ENCODE results near the gene CLIP1. TPM values are rescaled to one million over a fixed set of nuclear protein-coding genes. Genes with fewer than 3 reads are reported as not detected.
"Not testable (repeated sequence)": the region's sequence is repeated elsewhere in the genome, so short reads cannot be mapped to it uniquely, and the experiment has no call there.

CLIP1 gene
- polyA plus RNA-seq, 12 donors: 17.6 to 51.9 (median 24.4) TPM; not detected in 1

DNA sequence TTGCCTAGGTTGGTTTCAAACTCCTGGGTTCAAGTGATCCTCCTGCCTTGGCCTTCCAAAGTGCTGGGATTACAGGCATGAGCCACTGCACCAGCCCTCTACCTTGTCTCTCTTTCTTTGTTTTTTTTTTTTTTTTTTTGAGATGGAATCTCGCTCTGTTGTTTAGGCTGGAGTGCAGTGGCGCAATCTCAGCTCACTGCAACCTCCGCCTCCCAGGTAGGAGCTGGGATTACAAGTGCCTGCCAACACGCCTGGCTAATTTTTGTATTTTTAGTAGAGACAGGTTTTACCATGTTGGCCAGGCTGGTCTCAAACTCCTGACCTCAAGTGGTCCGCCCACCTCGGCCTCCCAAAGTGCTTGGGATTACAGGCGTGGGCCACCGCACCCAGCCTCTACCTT lies 16.4 kb upstream of the CLIP1 start:
- not testable (repeated sequence) for DNase-seq

DNA sequence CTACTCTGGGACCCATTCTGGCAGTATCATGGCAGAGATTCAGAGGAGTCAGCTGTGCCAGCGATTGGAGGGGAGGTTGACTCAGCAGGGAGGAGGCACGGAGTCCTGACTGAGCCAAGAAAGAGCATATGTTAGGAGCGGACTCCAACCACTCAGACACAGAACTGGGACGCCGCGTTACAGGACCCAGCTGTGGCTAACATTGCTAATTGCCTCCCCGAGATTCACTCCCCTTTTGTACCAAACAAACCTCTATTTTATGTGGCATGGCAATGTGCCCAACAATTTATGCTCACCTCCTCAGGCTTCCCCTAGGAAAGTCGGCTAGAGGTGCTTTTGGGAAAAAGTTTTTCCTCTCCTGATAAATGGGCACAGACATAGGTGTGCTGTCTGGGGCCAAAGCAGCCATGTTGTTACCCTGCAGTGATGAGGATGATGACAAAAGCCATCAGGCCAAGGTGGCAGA lies 15.2 kb upstream of the CLIP1 start:
- peak; percentile 16 for DNase-seq

DNA sequence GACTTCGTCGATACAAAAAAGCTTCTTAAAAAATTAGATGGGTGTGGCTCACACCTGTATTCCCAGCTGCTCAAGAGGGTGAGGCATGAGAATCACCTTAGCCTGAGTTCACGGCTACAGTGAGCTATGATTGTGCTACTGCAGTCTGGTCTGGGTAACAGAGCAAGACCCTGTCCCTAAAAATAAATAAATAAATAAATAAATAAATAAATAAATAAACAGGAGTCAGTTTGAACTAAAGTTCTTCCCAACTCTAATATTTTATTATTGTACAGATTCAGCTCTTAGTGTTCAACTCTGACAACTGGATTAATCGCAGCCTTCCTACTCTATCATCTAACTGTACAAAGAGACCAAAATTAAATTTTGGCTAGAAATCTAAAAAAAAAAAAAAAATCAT lies 12.7 kb upstream of the CLIP1 start:
- DNase-seq: no peak

DNA sequence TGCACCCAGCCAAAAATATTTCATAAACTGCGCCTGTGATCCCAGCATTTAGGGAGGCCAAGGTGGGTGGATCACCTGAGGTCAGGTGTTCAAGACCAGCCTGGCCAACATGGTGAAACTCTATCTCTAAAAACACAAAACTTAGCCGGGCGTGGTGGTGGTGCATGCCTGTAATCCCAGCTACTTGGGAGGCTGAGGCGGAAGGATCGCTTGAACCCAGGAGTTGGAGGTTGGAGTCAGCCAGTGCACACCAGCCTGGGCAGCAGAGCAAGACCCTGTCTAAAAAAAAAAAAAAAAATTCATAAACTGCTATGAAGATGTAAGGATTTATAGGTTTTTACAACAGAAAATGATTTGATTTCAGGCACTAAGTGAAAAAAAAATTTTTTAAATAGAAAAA lies 6.6 kb upstream of the CLIP1 start:
- not testable (repeated sequence) for DNase-seq

DNA sequence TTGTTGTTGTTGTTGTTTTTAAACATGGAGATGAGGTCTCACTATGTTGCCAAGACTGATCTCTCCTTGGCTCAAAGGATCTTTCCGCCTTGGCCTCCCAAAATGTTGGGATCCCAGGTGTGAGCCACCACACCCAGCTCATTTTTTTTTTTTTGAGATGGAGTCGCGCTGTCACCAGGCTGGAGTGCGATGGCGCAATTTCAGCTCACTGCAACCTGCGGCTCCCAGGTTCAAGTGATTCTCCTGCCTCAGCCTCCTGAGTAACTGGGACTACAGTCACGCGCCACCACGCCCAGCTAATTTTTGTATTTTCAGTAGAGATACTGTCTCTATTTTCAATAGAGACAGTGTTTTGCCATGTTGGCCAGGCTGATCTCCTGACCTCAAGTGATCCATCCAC lies 4.9 kb upstream of the CLIP1 start:
- no peak for DNase-seq

DNA sequence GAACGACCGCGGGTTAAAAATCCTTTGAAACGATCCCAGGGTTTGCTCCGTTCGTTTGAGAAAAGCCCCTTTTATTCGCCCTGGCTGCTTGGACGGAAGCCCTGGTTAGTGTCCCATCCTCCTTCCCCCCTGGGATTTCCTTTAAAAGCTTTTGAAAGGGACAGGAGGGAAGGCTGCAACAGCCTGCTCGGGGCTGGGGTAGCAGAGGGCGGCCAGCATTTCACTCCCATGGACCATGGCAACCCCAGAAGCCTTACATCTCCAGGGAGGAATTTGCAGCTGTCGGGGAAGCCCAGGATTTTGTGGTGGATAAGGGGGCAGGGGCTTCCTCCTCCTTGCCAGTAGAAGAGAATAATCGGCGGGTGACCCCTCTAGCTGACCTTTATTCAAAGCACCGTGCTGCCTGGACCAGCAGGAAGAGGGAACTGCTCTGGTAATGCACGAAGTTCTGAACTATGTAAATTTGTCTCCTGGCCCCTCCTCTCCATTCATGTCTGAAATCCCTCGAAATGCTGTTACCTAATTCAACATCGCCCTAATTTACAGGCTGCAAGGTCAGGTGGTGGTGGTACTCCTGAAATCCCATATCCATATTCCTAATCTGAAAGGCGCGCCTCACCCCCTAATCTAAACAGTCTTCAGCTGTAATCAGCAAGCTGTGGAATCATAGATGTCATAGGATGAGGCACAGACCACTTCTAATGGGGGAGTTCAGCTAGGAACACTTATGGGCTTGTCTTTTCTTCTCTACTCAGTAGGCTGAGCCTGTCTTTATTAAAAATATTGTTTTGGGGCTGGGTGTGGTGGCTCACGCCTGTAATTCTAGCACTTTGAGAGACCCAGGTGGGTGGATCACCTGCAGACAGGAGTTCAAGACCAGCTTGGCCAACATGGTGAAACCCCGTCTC lies 1.0 kb upstream of the CLIP1 start:
- peak; percentile 29 for DNase-seq

DNA sequence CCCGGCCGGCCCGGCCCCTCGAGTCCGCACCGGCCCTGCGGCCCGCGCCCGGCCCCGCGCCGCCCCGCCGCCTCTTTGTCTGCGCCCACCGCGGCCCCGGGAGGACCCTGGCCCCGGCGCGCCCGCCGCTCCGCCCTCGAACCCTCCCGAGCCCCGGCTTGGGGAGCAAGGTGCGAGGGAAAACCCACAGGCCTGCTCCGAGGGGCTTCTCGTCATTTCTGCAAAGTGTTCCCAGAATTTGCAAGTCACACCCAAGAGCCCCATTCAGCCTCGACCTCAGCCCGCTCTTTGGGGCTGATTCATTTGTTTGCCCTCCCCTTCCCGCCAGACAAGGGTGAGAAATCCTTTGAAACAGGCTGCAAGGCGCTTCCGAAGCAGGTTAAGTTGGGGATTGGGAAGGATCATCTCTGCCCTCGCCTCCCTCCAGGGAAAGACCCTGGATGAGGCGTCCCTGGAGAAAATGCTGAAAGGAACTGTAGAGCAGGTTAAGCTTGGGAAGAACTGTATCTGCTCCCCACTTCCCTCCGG lies 325 bp upstream of the CLIP1 start:
- peak; percentile 24 for DNase-seq

DNA sequence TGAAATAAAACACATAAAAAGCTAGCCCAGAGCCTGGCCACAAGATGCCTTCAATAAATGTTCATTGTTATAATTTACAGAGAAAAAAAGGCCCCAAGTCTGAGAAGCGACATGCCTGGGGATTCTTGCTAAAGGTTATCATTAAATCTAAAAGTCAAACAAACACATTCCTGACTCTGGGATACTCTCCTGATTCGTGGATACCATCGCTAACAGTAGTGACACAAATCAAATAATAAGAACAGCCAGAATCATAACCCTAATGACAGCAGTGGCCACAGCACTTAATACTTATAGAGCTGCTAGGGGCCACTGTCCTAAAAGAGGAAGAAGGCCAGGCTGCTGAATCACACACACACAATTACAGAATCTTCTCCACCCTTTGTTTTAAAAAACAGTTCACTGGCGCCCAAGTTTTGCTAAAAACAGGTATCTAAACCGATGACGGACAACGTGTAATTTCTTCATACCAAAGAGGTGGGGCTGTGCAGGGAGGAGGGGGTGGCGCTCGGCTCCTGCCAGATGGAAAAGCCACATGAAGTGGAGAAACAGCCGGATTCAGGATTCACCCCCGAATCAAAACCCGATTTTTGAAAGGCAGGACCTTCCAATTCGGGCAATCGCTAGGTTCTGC lies 1.2 kb downstream of the CLIP1 start:
- DNase-seq: peak; percentile 49

DNA sequence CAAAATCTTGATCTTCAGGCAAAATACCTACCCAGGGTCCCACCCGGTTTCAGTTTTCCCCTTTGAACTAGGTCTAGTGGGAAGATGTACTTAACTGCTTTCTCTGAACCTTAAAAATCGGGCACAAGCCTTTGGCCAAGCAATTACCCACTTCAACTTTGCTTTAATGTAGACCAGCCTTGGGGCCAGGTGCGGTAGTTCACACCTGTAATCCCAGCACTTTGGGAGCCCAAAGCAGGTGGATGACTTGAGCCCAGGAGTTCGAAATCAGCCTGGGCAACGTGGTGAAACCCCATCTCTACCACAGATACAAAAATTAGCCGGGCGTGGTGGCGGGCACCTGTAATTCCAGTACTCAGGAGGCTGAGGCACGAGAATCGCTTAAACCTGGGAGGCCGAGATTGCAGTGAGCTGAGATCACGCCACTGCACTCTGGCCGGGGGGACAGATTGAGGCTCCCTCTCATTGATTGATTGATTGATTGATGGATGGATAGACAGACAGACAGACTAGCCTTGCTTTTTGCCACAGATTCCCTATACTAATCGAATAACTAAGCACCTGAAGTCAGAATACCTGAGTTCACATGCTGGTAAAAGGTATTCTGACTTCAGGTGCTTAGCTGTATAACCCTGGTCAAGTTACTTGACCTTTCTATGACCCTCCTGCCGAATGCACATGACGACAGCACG lies 1.9 kb downstream of the CLIP1 start:
- no peak for DNase-seq

DNA sequence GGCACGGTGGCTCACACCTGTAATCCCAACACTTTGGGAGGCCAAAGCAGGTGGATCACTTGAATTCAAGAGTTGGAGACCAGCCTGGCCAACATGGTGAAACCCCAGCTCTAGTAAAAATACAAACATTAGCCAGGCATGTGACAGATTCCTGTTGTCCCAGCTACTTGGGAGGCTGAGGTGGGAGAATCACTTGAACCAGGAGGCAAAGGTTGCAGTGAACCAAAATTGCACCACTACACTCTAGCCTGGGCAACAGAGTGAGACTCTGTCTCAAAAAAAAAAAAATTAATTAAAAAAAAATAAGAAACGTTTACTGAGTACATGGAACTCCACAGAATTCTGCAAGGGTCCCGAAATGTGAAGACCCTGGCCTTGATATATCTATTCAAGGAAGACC lies 3.4 kb downstream of the CLIP1 start:
- DNase-seq: not testable (repeated sequence)

DNA sequence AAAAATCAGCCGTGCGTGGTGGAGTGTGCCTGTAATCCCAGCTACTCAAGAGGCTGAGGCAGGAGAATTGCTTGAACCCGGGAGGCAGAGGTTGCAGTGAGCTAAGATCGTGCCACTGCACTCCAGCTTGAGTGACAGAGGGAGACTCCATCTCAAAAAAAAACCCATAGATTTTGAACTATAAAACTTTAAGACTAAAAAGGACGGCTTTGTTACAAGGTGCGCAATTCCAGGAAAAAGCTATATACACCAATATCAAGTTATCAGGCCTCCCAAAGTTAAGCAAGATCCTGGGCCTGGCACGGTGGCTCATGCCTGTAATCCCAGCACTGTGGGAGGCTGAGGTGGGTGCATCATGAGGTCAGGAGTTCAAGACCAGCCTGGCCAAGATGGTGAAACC lies 6.8 kb downstream of the CLIP1 start:
- not testable (repeated sequence) for DNase-seq

DNA sequence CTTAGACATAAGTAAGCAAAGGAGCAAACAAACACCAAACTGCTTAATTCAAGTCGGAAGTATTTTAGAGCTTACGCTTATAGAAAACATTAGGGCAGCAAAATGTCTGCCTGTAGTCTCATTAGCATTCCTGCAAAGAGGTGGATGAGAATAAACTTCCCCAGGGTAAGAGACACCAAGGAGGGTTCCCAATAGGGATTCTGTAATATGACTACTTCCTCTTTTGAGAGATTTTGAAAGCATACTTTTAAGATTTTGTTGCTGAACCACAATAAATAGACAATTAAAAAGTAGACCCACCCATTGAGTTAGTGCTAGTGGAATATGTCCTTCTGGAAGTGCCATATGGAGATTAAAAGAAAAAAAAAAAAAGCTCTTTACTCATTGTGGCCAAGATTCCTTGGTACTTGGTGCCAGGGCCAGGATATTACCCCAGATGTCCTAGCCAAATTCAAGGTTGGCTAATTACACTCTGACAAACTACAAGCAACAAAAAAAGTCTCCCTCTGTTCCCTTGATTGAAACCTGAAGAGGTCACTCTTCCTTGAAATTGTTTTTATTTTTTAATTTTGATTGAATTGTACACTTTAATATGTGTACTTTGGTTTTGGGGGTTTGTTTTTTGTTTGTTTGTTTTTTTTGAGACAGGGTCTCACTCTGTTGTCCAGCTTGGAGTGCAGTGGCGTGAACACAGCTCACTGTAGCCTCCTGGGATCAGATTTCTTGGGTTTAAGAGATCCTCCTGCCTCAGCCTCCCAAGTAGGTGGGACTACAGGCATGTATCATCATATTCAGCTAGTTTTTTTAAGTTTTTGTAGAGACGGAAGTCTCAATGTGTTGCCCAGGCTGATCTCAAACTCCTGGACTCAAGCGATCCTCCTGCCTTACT lies 8.7 kb downstream of the CLIP1 start:
- DNase-seq: no peak

DNA sequence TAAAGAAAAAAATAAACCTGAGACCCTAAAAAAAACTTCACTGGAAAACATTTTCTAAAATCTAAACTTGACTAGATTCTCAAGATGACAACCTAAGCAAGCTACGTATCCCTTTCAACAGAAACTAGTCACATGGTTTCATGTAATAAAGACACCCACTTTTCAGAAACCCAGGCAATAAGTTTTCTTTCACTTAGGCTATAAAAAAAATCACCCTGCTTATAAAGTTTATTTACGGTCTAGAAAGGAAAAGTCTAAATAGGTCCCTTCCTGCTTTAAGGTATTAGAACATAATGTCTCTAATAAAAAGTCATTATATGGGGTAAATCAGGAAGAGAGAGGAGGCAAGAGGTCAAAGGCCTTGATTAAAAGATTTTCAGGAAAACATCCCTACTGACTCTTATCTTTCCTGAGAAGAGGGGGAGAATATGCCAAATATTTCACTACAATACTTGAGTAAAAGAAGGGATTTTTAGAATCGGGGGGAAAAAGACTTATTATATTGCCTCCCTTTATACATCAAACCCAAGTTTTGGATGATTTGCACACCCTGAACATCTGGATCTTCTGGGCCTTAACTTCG lies 9.5 kb downstream of the CLIP1 start:
- DNase-seq: no peak

DNA sequence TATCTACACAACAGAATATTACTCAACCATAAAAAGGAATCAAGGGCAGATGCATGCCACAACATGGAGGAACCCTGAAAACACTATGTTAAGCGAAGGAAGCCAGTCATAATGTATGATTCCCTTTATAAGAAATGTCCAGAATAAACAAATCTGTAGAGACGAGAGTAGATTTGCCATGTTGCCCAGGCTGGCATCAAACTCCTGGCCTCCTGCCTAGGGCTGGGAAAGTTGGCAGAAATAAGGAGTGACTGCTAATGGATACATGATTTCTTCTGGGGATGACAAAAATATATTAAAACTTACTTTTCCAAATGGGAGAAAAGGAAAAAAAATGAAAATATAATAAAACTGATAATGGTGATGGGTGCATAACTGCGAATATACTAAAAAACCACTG lies 10.9 kb downstream of the CLIP1 start:
- no peak for DNase-seq

DNA sequence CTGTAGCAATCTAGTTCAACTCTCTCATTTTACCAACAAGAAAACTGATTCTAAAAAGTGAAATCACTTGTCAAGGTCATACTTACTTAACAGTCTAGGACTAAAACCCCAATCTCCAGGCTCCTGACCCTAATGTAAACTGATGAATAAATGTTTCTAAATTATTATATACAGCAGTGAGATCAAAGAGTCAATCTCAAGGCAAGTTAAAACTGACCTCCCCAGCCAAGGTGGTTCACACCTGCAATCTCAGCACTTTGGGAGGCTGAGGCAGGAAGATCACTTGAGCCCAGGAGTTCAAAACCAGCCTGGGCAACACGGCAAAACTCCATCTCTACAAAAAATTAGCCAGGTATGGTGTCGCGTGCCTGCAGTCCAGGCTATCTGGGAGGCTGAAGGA lies 15.3 kb downstream of the CLIP1 start:
- no peak for DNase-seq

DNA sequence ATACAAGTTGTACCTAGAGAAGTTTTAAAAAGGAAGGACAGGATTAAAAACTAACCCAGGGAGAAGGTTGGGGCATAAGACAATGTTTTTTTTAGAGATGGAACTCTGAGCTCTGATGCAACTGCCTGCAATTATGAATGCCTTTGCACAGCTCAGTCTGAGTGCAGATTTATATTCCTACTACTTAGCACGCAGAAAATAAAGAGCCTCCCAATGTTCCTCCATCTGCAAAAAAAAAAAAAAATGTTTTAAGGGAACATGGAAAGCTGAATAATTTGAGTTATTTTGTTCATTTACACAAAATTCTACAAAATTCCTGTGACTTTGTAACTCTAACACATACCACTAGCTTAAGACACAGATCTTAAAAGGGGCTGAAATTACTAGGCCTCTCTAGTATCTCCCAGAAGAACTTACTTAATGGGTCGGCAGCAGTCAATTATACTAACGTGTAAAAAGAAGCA lies 15.7 kb downstream of the CLIP1 start:
- no peak for DNase-seq

DNA sequence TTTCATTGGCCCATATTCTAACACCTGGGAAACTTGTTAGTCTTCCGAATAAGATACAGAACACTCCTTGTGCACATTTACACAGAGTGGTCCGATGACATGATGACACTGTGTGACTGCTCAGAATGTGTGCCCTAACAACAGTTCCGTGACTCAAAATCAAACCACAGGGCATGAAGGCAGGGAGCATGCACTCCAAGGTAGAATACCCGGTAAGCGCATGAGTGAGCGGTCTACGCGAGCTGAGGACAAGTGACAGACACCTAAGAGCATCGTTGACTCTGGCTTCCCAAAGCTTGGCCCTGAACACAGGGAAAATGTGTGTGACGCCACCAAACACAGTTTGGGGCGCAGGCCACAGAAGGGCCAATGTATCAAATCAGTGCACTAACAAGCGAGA lies 18.6 kb downstream of the CLIP1 start:
- DNase-seq: no peak

DNA sequence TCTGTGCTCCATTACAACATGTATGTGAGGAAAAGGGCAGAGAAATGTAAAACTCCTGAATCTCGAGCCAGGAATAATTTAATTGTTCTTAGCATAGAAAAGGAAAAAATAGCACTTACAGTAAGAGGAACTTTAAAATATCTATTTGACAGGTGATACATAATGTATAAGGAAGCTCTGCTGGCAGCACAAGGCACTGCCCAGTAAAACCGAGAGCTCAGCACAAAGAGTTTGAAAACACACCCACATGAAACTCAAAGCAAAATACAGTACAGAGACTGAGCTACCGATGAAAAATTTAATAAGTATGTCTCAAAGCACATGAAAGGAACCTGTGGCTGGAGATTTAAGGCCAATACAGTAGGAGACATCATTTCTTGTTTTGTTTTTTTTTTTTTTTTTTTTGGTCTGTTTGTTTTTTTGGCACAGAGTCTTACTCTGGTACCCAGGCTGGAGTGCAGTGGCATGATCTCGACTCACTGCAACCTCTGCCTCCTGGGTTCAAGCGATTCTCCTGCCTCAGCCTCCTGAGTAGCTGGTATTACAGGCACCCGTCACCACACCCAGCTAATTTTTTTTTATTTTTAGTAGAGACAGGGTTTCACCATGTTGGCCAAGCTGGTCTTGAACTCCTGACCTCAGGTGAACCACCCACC lies 19.2 kb downstream of the CLIP1 start:
- DNase-seq: no peak

DNA sequence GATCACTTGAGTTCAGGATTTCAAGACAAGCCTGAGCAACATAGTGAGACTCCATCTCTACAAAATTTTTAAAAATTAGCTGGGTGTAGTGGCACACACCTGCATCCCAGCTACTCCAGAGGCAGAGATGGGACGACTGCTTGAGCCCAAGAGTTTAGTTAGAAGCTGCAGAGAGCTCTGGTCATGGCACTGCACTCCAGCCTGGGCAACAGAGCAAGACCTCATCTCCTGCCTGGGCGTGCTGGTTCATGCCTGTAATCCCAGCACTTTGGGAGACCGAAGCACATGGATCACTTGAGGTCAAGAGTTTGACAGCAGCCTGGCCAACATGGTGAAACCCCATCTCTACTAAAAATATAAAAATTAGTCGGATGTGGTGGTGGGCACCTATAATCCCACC lies 20.2 kb downstream of the CLIP1 start:
- DNase-seq: no peak

Measured in muscle of arm (tissue), 12 donors.